Neural cell (in vitro differentiated cells): ENCODE results near the gene CBFA2T3. TPM values are rescaled to one million over a fixed set of nuclear protein-coding genes. Genes with fewer than 3 reads are reported as not detected.

Experiments used
- H2AFZ ChIP-seq: fragments of 200-600, 300-800 bp; sonication (generic), shearing (Covaris generic); 2 replicates; pipeline ENCODE4 v1.6.0; 2014; ENCODE audit warnings: low read depth, mild to moderate bottlenecking, antibody characterized with exemption, low read length, moderate library complexity
- H3F3A ChIP-seq: fragments of 200-600 bp; shearing (Covaris generic); 2 replicates; pipeline ENCODE4 v1.6.1; 2016; ENCODE audit warnings: mild to moderate bottlenecking, moderate library complexity, mixed read lengths, antibody characterized with exemption, low read length; ENCODE audit not compliant: insufficient read depth, poor library complexity, severe bottlenecking
- H3K27ac ChIP-seq: fragments of 200-600, 300-800 bp; sonication (generic), shearing (Covaris generic); 2 replicates; pipeline ENCODE4 v1.5.1; 2014; ENCODE audit warnings: mild to moderate bottlenecking, low read length, moderate library complexity
- H3K27me3 ChIP-seq: fragments of 300-800, 200-600 bp; sonication (generic), shearing (Covaris generic); 2 replicates; pipeline ENCODE4 v1.6.0; 2014; ENCODE audit warnings: mild to moderate bottlenecking, low read depth, low read length, moderate library complexity; ENCODE audit not compliant: insufficient read depth
- H3K36me3 ChIP-seq: fragments of 300-800, 200-600 bp; sonication (generic), shearing (Covaris generic); 2 replicates; pipeline ENCODE4 v1.5.1; 2014; ENCODE audit warnings: mild to moderate bottlenecking, antibody characterized with exemption, low read length, moderate library complexity; ENCODE audit not compliant: insufficient read depth
- H3K4me2 ChIP-seq: fragments of 300-800, 200-600 bp; sonication (generic), shearing (Covaris generic); 2 replicates; pipeline ENCODE4 v1.6.0; 2014; ENCODE audit warnings: mild to moderate bottlenecking, low read length
- H3K4me3 ChIP-seq: fragments of 300-800, 200-600 bp; sonication (generic), shearing (Covaris generic); 2 replicates; pipeline ENCODE4 v1.5.1; 2014; ENCODE audit warnings: mild to moderate bottlenecking, low read length, moderate library complexity
- H3K79me2 ChIP-seq: fragments of 200-600 bp; shearing (Covaris generic); replicated peaks from 2 replicates; pipeline ENCODE4 v1.6.0; 2014; ENCODE audit warnings: mild to moderate bottlenecking, low read length, moderate library complexity; ENCODE audit not compliant: insufficient read depth
- H3K9ac ChIP-seq: fragments of 300-800, 200-600 bp; sonication (generic), shearing (Covaris generic); 2 replicates; pipeline ENCODE4 v1.6.1; 2016; ENCODE audit warnings: mild to moderate bottlenecking, low read length, mixed read lengths
- H3K9me2 ChIP-seq: fragments of 200-600 bp; shearing (Covaris generic); 2 replicates; pipeline ENCODE4 v1.6.1; 2016; ENCODE audit warnings: mild to moderate bottlenecking, low read length, mixed read lengths; ENCODE audit not compliant: insufficient read depth
- H3K9me3 ChIP-seq: fragments of 200-600, 300-800 bp; sonication (generic), shearing (Covaris generic); 2 replicates; pipeline ENCODE4 v1.6.1; 2016; ENCODE audit warnings: mild to moderate bottlenecking, mixed run types, low read length, moderate library complexity, mixed read lengths
- H4K20me1 ChIP-seq: fragments of 200-600 bp; shearing (Covaris generic); 2 replicates; pipeline ENCODE4 v1.6.1; 2016; ENCODE audit warnings: mild to moderate bottlenecking, mixed run types; ENCODE audit not compliant: insufficient read depth
- EP300 ChIP-seq: fragments of 450-650 bp; conservative IDR thresholded peaks from 2 replicates; pipeline ENCODE4 v1.6.1; 2014; ENCODE audit warnings: antibody characterized with exemption, mild to moderate bottlenecking, moderate library complexity; ENCODE audit not compliant: poor library complexity, severe bottlenecking
- EZH2 ChIP-seq: fragments of 200-600, 300-800 bp; shearing (Covaris generic), sonication (generic); IDR thresholded peaks from 2 replicates; pipeline ENCODE4 v1.6.1; 2014; ENCODE audit warnings: antibody characterized with exemption, low read length, borderline replicate concordance, mild to moderate bottlenecking; ENCODE audit not compliant: insufficient read depth, poor library complexity, severe bottlenecking
- MXI1 ChIP-seq: fragments of 450-650 bp; conservative IDR thresholded peaks from 2 replicates; pipeline ENCODE4 v1.6.1; 2014; ENCODE audit warnings: antibody characterized with exemption, mild to moderate bottlenecking; ENCODE audit not compliant: poor library complexity, severe bottlenecking
- POLR2AphosphoS5 ChIP-seq: IDR thresholded peaks from 2 replicates; pipeline ENCODE4 v1.6.1; 2012
- RAD21 ChIP-seq: fragments of 450-650 bp; conservative IDR thresholded peaks from 2 replicates; pipeline ENCODE4 v1.6.1; 2014; ENCODE audit warnings: antibody characterized with exemption, mild to moderate bottlenecking, moderate library complexity
- SMC3 ChIP-seq: fragments of 450-650 bp; conservative IDR thresholded peaks from 2 replicates; pipeline ENCODE4 v1.6.1; 2014; ENCODE audit warnings: antibody characterized with exemption, mild to moderate bottlenecking, moderate library complexity; ENCODE audit not compliant: poor library complexity
- TAF1 ChIP-seq: IDR thresholded peaks from 2 replicates; pipeline ENCODE4 v1.6.1; 2012; ENCODE audit warnings: low read depth
- polyA plus RNA-seq: library from polyadenylated mRNA; depleted of rRNA; stranded (reverse); fragments of >200 nt; gene quantifications from 2 replicates; pipeline ENCODE4 v1.2.3, GENCODE V29; 2014
- TF ChIP-seq, protein P1 (sequence below): fragments of 450-650 bp; IDR thresholded peaks from 2 replicates; pipeline ENCODE4 v1.5.1; 2014; ENCODE audit warnings: antibody characterized with exemption, mild to moderate bottlenecking, moderate library complexity; ENCODE audit not compliant: poor library complexity, severe bottlenecking
- TF ChIP-seq, protein P2 (sequence below): IDR thresholded peaks from 2 replicates; pipeline ENCODE4 v1.6.1; 2012; ENCODE audit warnings: borderline replicate concordance

CBFA2T3 gene
- polyA plus RNA-seq, 1 donor from 2014 or later, result 2.1 TPM

DNA sequence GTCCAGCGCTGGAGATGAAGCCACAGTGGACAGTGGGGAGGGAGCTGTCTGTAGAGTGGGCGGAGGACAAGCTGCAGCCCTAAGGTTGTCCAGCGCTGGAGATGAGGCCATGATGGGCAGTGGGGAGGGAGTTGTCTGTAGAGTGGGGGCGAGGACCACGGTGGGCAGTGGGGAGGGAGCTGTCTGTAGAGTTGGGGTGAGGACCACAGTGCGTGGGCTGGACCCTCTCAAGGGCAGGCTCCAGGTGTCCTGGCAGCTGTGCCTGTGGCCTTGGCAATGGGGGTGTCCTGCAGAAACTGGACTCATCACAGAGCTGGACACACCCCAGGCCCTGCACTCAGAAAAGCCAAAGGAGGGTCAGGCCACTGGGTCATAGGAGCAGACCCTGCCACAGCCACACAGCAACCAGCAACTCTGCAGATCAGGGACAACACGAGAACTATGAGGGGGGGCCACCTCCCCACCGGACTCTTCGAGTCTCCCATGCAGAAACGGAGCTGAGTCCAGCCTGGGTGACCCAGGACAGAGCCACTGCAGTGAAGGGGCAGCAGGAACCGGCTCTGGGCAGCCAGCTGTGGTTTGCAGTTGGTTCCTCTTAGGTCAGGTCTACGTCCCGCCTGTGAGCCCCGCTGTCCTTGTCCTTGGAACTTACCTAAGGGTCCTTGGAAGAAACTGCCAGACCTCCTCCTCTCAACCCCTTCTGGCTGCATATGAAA is 33.4 kb upstream of the CBFA2T3 start:
- Histone ChIP-seq H3F3A (no peaks in the 10 kb centered on the region), H4K20me1 (no peaks in the 10 kb centered on the region), H2AFZ (no peak overlapping the region), H3K36me3 (no peaks in the 10 kb centered on the region), H3K4me3 (no peak overlapping the region), H3K9ac (no peak overlapping the region), H3K9me3 (no peaks in the 10 kb centered on the region), H3K27me3 (no peaks in the 10 kb centered on the region), H3K9me2 (no peaks in the 10 kb centered on the region), H3K4me2 (no peak overlapping the region), H3K27ac (no peak overlapping the region), H3K79me2 (no peaks in the 10 kb centered on the region)
- no peak for TF ChIP-seq SMC3
- no peak for TF ChIP-seq POLR2AphosphoS5
- TF ChIP-seq, protein P1, sequence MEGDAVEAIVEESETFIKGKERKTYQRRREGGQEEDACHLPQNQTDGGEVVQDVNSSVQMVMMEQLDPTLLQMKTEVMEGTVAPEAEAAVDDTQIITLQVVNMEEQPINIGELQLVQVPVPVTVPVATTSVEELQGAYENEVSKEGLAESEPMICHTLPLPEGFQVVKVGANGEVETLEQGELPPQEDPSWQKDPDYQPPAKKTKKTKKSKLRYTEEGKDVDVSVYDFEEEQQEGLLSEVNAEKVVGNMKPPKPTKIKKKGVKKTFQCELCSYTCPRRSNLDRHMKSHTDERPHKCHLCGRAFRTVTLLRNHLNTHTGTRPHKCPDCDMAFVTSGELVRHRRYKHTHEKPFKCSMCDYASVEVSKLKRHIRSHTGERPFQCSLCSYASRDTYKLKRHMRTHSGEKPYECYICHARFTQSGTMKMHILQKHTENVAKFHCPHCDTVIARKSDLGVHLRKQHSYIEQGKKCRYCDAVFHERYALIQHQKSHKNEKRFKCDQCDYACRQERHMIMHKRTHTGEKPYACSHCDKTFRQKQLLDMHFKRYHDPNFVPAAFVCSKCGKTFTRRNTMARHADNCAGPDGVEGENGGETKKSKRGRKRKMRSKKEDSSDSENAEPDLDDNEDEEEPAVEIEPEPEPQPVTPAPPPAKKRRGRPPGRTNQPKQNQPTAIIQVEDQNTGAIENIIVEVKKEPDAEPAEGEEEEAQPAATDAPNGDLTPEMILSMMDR, result no peak
- no peak for TF ChIP-seq TAF1
- no peak for TF ChIP-seq EP300
- no peak for TF ChIP-seq MXI1
- TF ChIP-seq, protein P2, sequence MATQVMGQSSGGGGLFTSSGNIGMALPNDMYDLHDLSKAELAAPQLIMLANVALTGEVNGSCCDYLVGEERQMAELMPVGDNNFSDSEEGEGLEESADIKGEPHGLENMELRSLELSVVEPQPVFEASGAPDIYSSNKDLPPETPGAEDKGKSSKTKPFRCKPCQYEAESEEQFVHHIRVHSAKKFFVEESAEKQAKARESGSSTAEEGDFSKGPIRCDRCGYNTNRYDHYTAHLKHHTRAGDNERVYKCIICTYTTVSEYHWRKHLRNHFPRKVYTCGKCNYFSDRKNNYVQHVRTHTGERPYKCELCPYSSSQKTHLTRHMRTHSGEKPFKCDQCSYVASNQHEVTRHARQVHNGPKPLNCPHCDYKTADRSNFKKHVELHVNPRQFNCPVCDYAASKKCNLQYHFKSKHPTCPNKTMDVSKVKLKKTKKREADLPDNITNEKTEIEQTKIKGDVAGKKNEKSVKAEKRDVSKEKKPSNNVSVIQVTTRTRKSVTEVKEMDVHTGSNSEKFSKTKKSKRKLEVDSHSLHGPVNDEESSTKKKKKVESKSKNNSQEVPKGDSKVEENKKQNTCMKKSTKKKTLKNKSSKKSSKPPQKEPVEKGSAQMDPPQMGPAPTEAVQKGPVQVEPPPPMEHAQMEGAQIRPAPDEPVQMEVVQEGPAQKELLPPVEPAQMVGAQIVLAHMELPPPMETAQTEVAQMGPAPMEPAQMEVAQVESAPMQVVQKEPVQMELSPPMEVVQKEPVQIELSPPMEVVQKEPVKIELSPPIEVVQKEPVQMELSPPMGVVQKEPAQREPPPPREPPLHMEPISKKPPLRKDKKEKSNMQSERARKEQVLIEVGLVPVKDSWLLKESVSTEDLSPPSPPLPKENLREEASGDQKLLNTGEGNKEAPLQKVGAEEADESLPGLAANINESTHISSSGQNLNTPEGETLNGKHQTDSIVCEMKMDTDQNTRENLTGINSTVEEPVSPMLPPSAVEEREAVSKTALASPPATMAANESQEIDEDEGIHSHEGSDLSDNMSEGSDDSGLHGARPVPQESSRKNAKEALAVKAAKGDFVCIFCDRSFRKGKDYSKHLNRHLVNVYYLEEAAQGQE, result no peak
- TF ChIP-seq RAD21, result no peak
- no peak for TF ChIP-seq EZH2

DNA sequence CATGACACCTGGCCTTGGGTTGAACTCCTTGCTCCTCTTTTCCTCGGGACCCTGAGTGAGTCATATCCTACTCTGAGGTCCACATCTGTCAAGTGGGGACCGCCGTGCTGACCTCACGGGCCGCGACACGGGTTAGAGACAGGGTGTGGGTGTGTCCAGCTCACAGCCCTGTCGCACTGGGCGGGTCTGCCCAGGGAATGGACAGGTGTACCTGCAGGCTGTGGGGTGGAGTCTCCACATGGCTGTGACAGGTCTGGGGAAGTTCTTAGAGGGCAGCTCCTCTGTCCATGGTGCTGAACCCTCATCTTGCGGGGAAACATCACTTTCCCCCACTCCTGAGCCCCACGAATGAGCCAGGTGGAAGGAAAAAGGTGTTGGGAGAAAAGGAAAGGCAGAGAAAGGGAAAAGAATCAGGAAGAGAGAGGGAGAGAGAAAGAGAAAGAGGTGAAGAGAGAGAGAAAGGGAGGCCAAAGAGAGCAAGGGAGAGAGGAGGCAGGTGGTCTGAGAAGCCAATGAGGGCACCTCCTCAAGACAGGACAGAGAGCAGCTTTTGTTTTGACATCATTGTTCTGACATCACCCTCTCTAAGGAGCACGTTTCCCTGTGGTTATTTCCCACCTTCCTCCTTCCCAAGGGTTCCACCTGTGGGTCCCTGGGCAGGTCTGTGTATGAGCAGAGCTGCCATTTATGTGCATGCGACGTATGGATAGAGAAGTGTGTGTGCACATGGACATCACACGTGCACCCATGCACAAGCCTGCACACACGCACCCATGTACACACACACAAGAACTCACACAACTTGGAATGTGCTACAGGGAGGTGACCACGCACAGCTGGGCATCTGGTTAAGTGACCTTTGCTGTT is 32.6 kb upstream of the CBFA2T3 start:
- Histone ChIP-seq H2AFZ (no peak overlapping the region), H4K20me1 (no peaks in the 10 kb centered on the region), H3K4me3 (no peak overlapping the region), H3K27ac (no peak overlapping the region), H3K79me2 (no peaks in the 10 kb centered on the region), H3K9me3 (no peaks in the 10 kb centered on the region), H3F3A (no peaks in the 10 kb centered on the region), H3K9me2 (no peaks in the 10 kb centered on the region), H3K27me3 (no peaks in the 10 kb centered on the region), H3K9ac (no peak overlapping the region), H3K4me2 (no peak overlapping the region), H3K36me3 (no peaks in the 10 kb centered on the region)
- TF ChIP-seq SMC3, result no peak
- TF ChIP-seq, protein P1, result no peak
- TF ChIP-seq EP300, result no peak
- TF ChIP-seq RAD21, result no peak
- no peak for TF ChIP-seq EZH2
- TF ChIP-seq, protein P2, result no peak
- no peak for TF ChIP-seq TAF1
- TF ChIP-seq MXI1, result no peak
- TF ChIP-seq POLR2AphosphoS5, result no peak
